ENCODE measurements around the gene FHIT. TPM values are rescaled to one million over a fixed set of nuclear protein-coding genes. Genes with fewer than 3 reads are reported as not detected.
"Not testable (repeated sequence)": the region's sequence is repeated elsewhere in the genome, so short reads cannot be mapped to it uniquely, and the experiment has no call there.

FHIT gene
- total RNA-seq, 1 donor from 2014 or later = 16.6 TPM

- intact Hi-C loops (cut with DNase I) = no loop called here
- no peak for DNase-seq (ENCODE audit: low spot score)
These were observed 543.7 kb downstream of the FHIT start for GRCh38 chr3:60707452-60708020.

GRCh38 chr3:60703956-60704736 lies 547.1 kb downstream of the FHIT start:
- intact Hi-C loops (cut with DNase I) = no loop called here
- DNase-seq (ENCODE audit: low spot score) = no peak

- no peak for DNase-seq (ENCODE audit: low spot score)
- intact Hi-C loops (cut with DNase I) = no loop called here
These were observed 548.2 kb downstream of the FHIT start for GRCh38 chr3:60703008-60703407.

GRCh38 chr3:60698117-60698516 lies 553.1 kb downstream of the FHIT start:
- intact Hi-C loops (cut with DNase I) = no loop called here
- no peak for DNase-seq (ENCODE audit: low spot score)

- DNase-seq (ENCODE audit: low spot score) = no peak
- intact Hi-C loops (cut with DNase I) = no loop called here
These were observed 554.1 kb downstream of the FHIT start for GRCh38 chr3:60697132-60697531.

- intact Hi-C loops (cut with DNase I) = no loop called here
These were observed 554.7 kb downstream of the FHIT start for GRCh38 chr3:60696428-60697125.

GRCh38 chr3:60675424-60675823 lies 575.8 kb downstream of the FHIT start:
- intact Hi-C loops (cut with DNase I) = no loop called here
- DNase-seq (ENCODE audit: low spot score) = no peak

More at GRCh38 chr3:60696428-60697125, 554.7 kb downstream of the FHIT start:
- no peak for DNase-seq (ENCODE audit: low spot score)

- DNase-seq (ENCODE audit: low spot score) = no peak
- intact Hi-C loops (cut with DNase I) = no loop called here
These were observed 576.4 kb downstream of the FHIT start for GRCh38 chr3:60674870-60675269.

GRCh38 chr3:60673123-60673522 lies 578.1 kb downstream of the FHIT start:
- intact Hi-C loops (cut with DNase I) = no loop called here
- DNase-seq (ENCODE audit: low spot score) = no peak

- intact Hi-C loops (cut with DNase I); DNase-seq (ENCODE audit: low spot score): not testable (repeated sequence)
These were observed 578.9 kb downstream of the FHIT start for GRCh38 chr3:60672337-60672736.

- intact Hi-C loops (cut with DNase I) = no loop called here
- DNase-seq (ENCODE audit: low spot score) = no peak
These were observed 581.6 kb downstream of the FHIT start for GRCh38 chr3:60669636-60670035.

- intact Hi-C loops (cut with DNase I) = no loop called here
These were observed 591.2 kb downstream of the FHIT start for GRCh38 chr3:60660026-60660425.

GRCh38 chr3:60659098-60659497 lies 592.2 kb downstream of the FHIT start:
- no peak for DNase-seq (ENCODE audit: low spot score)

More at GRCh38 chr3:60660026-60660425, 591.2 kb downstream of the FHIT start:
- DNase-seq (ENCODE audit: low spot score) = no peak

GRCh38 chr3:60657972-60658371 lies 593.3 kb downstream of the FHIT start:
- intact Hi-C loops (cut with DNase I) = no loop called here
- no peak for DNase-seq (ENCODE audit: low spot score)

More at GRCh38 chr3:60659098-60659497, 592.2 kb downstream of the FHIT start:
- intact Hi-C loops (cut with DNase I) = no loop called here

- DNase-seq (ENCODE audit: low spot score) = no peak
- intact Hi-C loops (cut with DNase I) = no loop called here
These were observed 598.4 kb downstream of the FHIT start for GRCh38 chr3:60652829-60653228.

- DNase-seq (ENCODE audit: low spot score) = no peak
- intact Hi-C loops (cut with DNase I) = no loop called here
These were observed 599.5 kb downstream of the FHIT start for GRCh38 chr3:60651799-60652198.

- intact Hi-C loops (cut with DNase I) = no loop called here
These were observed 601.1 kb downstream of the FHIT start for GRCh38 chr3:60650171-60650570.

GRCh38 chr3:60645801-60646200 lies 605.5 kb downstream of the FHIT start:
- intact Hi-C loops (cut with DNase I) = no loop called here

More at GRCh38 chr3:60650171-60650570, 601.1 kb downstream of the FHIT start:
- no peak for DNase-seq (ENCODE audit: low spot score)

GRCh38 chr3:60643831-60644230 lies 607.4 kb downstream of the FHIT start:
- no peak for DNase-seq (ENCODE audit: low spot score)
- intact Hi-C loops (cut with DNase I) = no loop called here

More at GRCh38 chr3:60645801-60646200, 605.5 kb downstream of the FHIT start:
- no peak for DNase-seq (ENCODE audit: low spot score)

GRCh38 chr3:60641354-60641753 lies 609.9 kb downstream of the FHIT start:
- intact Hi-C loops (cut with DNase I) = no loop called here

GRCh38 chr3:60636846-60637245 lies 614.4 kb downstream of the FHIT start:
- intact Hi-C loops (cut with DNase I) = no loop called here
- DNase-seq (ENCODE audit: low spot score) = no peak

More at GRCh38 chr3:60641354-60641753, 609.9 kb downstream of the FHIT start:
- no peak for DNase-seq (ENCODE audit: low spot score)
